Neural cell (in vitro differentiated cells): Measurements from ENCODE around the gene USP30.

Source experiments
- CTCF ChIP-seq: fragments of 450-650 bp; IDR thresholded peaks from 2 replicates; pipeline ENCODE4 v1.5.1; 2014; ENCODE audit warnings: antibody characterized with exemption, mild to moderate bottlenecking, moderate library complexity; ENCODE audit not compliant: poor library complexity, severe bottlenecking
- EP300 ChIP-seq: fragments of 450-650 bp; conservative IDR thresholded peaks from 2 replicates; pipeline ENCODE4 v1.6.1; 2014; ENCODE audit warnings: antibody characterized with exemption, mild to moderate bottlenecking, moderate library complexity; ENCODE audit not compliant: poor library complexity, severe bottlenecking
- EZH2 ChIP-seq: fragments of 200-600, 300-800 bp; shearing (Covaris generic), sonication (generic); IDR thresholded peaks from 2 replicates; pipeline ENCODE4 v1.6.1; 2014; ENCODE audit warnings: antibody characterized with exemption, low read length, borderline replicate concordance, mild to moderate bottlenecking; ENCODE audit not compliant: insufficient read depth, poor library complexity, severe bottlenecking
- POLR2AphosphoS5 ChIP-seq: IDR thresholded peaks from 2 replicates; pipeline ENCODE4 v1.6.1; 2012
- RAD21 ChIP-seq: fragments of 450-650 bp; conservative IDR thresholded peaks from 2 replicates; pipeline ENCODE4 v1.6.1; 2014; ENCODE audit warnings: antibody characterized with exemption, mild to moderate bottlenecking, moderate library complexity
- REST ChIP-seq: IDR thresholded peaks from 2 replicates; pipeline ENCODE4 v1.6.1; 2012; ENCODE audit warnings: borderline replicate concordance
- TAF1 ChIP-seq: IDR thresholded peaks from 2 replicates; pipeline ENCODE4 v1.6.1; 2012; ENCODE audit warnings: low read depth

GRCh38 chr12:109093022-109093918 is 40.9 kb downstream of the USP30 start, which contains the start of gene ALKBH2:
- peak; percentile 75 for TF ChIP-seq POLR2AphosphoS5
- TF ChIP-seq EP300 = peak; percentile 73
- peak; percentile 99 for TF ChIP-seq CTCF
- peak; percentile 95 for TF ChIP-seq RAD21
- no peak for TF ChIP-seq EZH2
- TF ChIP-seq REST = peak; percentile 25
- TF ChIP-seq TAF1 = peak; percentile 72
